ENCODE measurements around the gene NTSR1. TPM values are rescaled to one million over a fixed set of nuclear protein-coding genes. Genes with fewer than 3 reads are reported as not detected.

The NTSR1 gene
- total RNA-seq, 1 donor from 2014 or later, result 0.26 TPM

DNA sequence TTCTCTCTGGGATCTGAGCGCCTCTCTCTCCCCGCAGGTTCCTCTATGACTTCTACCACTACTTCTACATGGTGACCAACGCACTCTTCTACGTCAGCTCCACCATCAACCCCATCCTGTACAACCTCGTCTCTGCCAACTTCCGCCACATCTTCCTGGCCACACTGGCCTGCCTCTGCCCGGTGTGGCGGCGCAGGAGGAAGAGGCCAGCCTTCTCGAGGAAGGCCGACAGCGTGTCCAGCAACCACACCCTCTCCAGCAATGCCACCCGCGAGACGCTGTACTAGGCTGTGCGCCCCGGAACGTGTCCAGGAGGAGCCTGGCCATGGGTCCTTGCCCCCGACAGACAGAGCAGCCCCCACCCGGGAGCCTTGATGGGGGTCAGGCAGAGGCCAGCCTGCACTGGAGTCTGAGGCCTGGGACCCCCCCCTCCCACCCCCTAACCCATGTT, 51.4 kb downstream of the NTSR1 start:
- H3K4me1 Mint-ChIP-seq, result peaks cover 11% of the 10 kb centered on the region
- no peak overlapping the region for H2AFZ ChIP-seq (replicated peaks)
- H3K4me3 ChIP-seq, result no peak overlapping the region
- no peaks in the 10 kb centered on the region for H3K79me2 ChIP-seq (ENCODE audit: low read depth)
- H3K27me3 ChIP-seq, result peaks cover 19% of the 10 kb centered on the region
- no peak overlapping the region for H3K9ac ChIP-seq
- H3K27ac Mint-ChIP-seq, result peak overlapping the region; percentile 95
- H3F3A ChIP-seq (ENCODE audit: low read depth), result peaks cover 8% of the 10 kb centered on the region
- DNase-seq (ENCODE audit: low spot score), result no peak
- no peaks in the 10 kb centered on the region for H4K20me1 ChIP-seq (ENCODE audit: low read depth)
- H3K27me3 Mint-ChIP-seq (ENCODE audit: insufficient read depth, low read depth), result peaks cover 7% of the 10 kb centered on the region
- peak overlapping the region; percentile 42 for H3K4me2 ChIP-seq
- H3K4me1 ChIP-seq, result peaks cover 17% of the 10 kb centered on the region
- no peak overlapping the region for H3K4me3 Mint-ChIP-seq
- H3K27ac ChIP-seq, result no peak overlapping the region
- no peaks in the 10 kb centered on the region for H3K9me3 ChIP-seq (ENCODE audit: low read depth)
- H3K9me3 Mint-ChIP-seq, result peaks cover 10% of the 10 kb centered on the region
- TF ChIP-seq EZH2phosphoT487 (IDR thresholded peaks at IDR 0.05), result no peak
- no peak for TF ChIP-seq CTCF (IDR thresholded peaks at IDR 0.05)
- no peak for TF ChIP-seq EZH2 (IDR thresholded peaks at IDR 0.05)
- H3K36me3 ChIP-seq, result no peaks in the 10 kb centered on the region
- no peaks in the 10 kb centered on the region for H3K36me3 Mint-ChIP-seq

GRCh38 chr20:62760471-62760855, 51.8 kb downstream of the NTSR1 start:
- Histone ChIP-seq H3K4me3 (no peak overlapping the region), H3K4me1 (peaks cover 17% of the 10 kb centered on the region), H3K27ac (peak overlapping the region; percentile 13), H3K79me2 (ENCODE audit: low read depth) (no peaks in the 10 kb centered on the region), H4K20me1 (ENCODE audit: low read depth) (no peaks in the 10 kb centered on the region), H3K36me3 (no peaks in the 10 kb centered on the region), H3K4me2 (peak overlapping the region; percentile 42), H2AFZ (replicated peaks) (no peak overlapping the region), H3K27me3 (peaks cover 19% of the 10 kb centered on the region), H3K9me3 (ENCODE audit: low read depth) (no peaks in the 10 kb centered on the region), H3K9ac (peak overlapping the region; percentile 49), H3F3A (ENCODE audit: low read depth) (peaks cover 8% of the 10 kb centered on the region)
- H3K27ac Mint-ChIP-seq, result no peak overlapping the region
- peaks cover 7% of the 10 kb centered on the region for H3K27me3 Mint-ChIP-seq (ENCODE audit: insufficient read depth, low read depth)
- H3K36me3 Mint-ChIP-seq, result no peaks in the 10 kb centered on the region
- TF ChIP-seq CTCF (IDR thresholded peaks at IDR 0.05) (no peak), EZH2 (IDR thresholded peaks at IDR 0.05) (no peak), EZH2phosphoT487 (IDR thresholded peaks at IDR 0.05) (no peak)
- peak; percentile 36 for DNase-seq (ENCODE audit: low spot score)
- H3K9me3 Mint-ChIP-seq, result peaks cover 10% of the 10 kb centered on the region
- no peak overlapping the region for H3K4me3 Mint-ChIP-seq
- H3K4me1 Mint-ChIP-seq, result peaks cover 14% of the 10 kb centered on the region

DNA sequence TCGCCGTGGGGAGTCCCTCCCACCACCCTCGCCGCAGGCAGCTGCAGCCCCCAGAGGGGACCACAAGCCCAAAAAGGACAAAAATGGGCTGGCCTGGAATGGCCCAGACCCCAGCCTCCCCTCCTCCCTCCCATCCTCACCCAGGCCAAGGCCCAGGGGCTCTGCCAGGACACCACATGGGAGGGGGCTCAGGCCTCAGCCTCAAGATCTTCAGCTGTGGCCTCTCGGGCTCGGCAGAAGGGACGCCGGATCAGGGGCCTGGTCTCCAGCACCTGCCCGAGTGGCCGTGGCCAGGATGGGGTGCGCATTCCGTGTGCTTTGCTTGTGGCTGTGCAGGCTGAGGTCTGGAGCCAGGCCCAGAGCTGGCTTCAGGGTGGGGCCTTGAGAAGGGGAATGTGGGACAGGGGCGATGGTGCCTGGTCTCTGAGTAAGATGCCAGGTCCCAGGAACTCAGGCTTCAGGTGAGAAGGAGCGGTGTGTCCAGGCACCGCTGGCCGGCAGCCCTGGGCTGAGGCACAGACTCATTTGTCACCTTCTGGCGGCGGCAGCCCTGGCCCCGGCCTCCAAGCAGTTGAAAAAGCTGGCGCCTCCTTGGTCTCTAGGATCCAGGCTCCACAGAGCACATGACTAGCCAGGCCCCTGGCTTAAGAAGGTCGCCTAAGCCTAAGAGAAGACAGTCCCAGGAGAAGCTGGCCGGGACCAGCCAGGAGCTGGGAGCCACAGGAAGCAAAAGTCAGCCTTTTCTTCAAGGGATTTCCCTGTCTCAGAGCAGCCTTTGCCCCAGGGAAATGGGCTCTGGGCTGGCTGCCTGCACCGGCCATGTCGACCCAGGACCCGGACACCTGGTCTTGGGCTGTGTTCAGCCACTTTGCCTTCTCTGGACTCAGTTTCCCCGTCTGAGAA, 52.5 kb downstream of the NTSR1 start:
- H3K9me3 Mint-ChIP-seq, result peaks cover 10% of the 10 kb centered on the region
- H3K27ac Mint-ChIP-seq, result peak overlapping the region; percentile 83
- H3K9ac ChIP-seq, result peak overlapping the region; percentile 49

DNA sequence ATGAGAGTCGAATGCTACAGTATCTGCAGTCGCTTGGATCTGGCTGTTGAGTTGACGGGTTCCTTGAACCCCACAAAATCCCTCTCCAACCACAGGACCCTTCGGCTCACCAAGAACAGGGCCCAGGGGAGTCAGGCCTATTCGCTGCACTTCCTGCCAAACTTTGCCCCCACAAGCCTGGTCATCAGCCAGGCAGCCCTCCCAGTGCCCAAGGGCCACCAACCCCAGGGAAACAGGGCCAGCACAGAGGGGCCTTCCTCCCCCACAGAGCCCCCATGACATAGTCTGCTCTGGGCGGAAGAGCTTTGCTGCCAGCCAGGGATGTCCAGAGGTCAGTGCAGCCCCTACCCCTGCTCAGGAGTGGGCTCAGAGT, 53.1 kb downstream of the NTSR1 start:
- Mint-ChIP-seq H3K27ac (no peak overlapping the region), H3K4me1 (peaks cover 17% of the 10 kb centered on the region), H3K4me3 (no peak overlapping the region), H3K36me3 (no peaks in the 10 kb centered on the region), H3K9me3 (peaks cover 10% of the 10 kb centered on the region), H3K27me3 (ENCODE audit: insufficient read depth, low read depth) (peaks cover 6% of the 10 kb centered on the region)
- DNase-seq (ENCODE audit: low spot score), result no peak
- H3K27ac ChIP-seq, result no peak overlapping the region
- no peak overlapping the region for H3K4me2 ChIP-seq
- H3K4me1 ChIP-seq, result peaks cover 17% of the 10 kb centered on the region
- no peaks in the 10 kb centered on the region for H3K79me2 ChIP-seq (ENCODE audit: low read depth)
- no peaks in the 10 kb centered on the region for H4K20me1 ChIP-seq (ENCODE audit: low read depth)
- H3K36me3 ChIP-seq, result no peaks in the 10 kb centered on the region
- TF ChIP-seq EZH2phosphoT487 (IDR thresholded peaks at IDR 0.05) (no peak), CTCF (IDR thresholded peaks at IDR 0.05) (no peak), EZH2 (IDR thresholded peaks at IDR 0.05) (no peak)
- H3K4me3 ChIP-seq, result no peak overlapping the region
- peaks cover 8% of the 10 kb centered on the region for H3K27me3 ChIP-seq
- no peaks in the 10 kb centered on the region for H3K9me3 ChIP-seq (ENCODE audit: low read depth)
- no peak overlapping the region for H2AFZ ChIP-seq (replicated peaks)
- H3K9ac ChIP-seq, result no peak overlapping the region
- H3F3A ChIP-seq (ENCODE audit: low read depth), result peaks cover 8% of the 10 kb centered on the region

More for the DNA sequence above, 52.5 kb downstream of the NTSR1 start:
- H3K4me3 Mint-ChIP-seq, result no peak overlapping the region
- Histone ChIP-seq H2AFZ (replicated peaks) (no peak overlapping the region), H3K9me3 (ENCODE audit: low read depth) (no peaks in the 10 kb centered on the region), H4K20me1 (ENCODE audit: low read depth) (no peaks in the 10 kb centered on the region), H3K4me2 (peak overlapping the region; percentile 42), H3K4me3 (no peak overlapping the region), H3K4me1 (peaks cover 17% of the 10 kb centered on the region), H3K36me3 (no peaks in the 10 kb centered on the region), H3K27ac (peak overlapping the region; percentile 13), H3F3A (ENCODE audit: low read depth) (peaks cover 8% of the 10 kb centered on the region), H3K27me3 (peaks cover 14% of the 10 kb centered on the region), H3K79me2 (ENCODE audit: low read depth) (no peaks in the 10 kb centered on the region)
- H3K27me3 Mint-ChIP-seq (ENCODE audit: insufficient read depth, low read depth), result peaks cover 4% of the 10 kb centered on the region
- H3K4me1 Mint-ChIP-seq, result peaks cover 14% of the 10 kb centered on the region
- no peak for DNase-seq (ENCODE audit: low spot score)
- no peaks in the 10 kb centered on the region for H3K36me3 Mint-ChIP-seq
- TF ChIP-seq EZH2 (IDR thresholded peaks at IDR 0.05), result no peak

Measured in neural progenitor cell (in vitro differentiated cells).